H9 (cell line): ENCODE measurements around the gene SLC35D3. TPM values are rescaled to one million over a fixed set of nuclear protein-coding genes. Genes with fewer than 3 reads are reported as not detected.

Source experiments
- DNase-seq: peaks from one replicate; pipeline ENCODE4 v3.0.0-alpha.2; 2017
- H2AFZ ChIP-seq: one replicate; pipeline ENCODE4 v1.6.1; 2013; ENCODE audit warnings: mild to moderate bottlenecking, low read length, control low read depth, moderate library complexity
- H2AK5ac ChIP-seq: 2 replicates; pipeline ENCODE4 v1.6.1; 2013; ENCODE audit warnings: low read length, control low read depth, mixed read lengths; ENCODE audit not compliant: insufficient read length
- H2BK120ac ChIP-seq: one replicate; pipeline ENCODE4 v1.6.1; 2013; ENCODE audit warnings: low read depth, mild to moderate bottlenecking, low read length, control low read depth, inconsistent platforms; ENCODE audit not compliant: poor library complexity, severe bottlenecking
- H2BK12ac ChIP-seq: 2 replicates; pipeline ENCODE4 v1.6.1; 2013; ENCODE audit warnings: low read length, control low read depth, mixed read lengths, low read depth; ENCODE audit not compliant: insufficient read length
- H2BK15ac ChIP-seq: 2 replicates; pipeline ENCODE4 v1.6.1; 2013; ENCODE audit warnings: low read depth, low read length, control low read depth
- H2BK20ac ChIP-seq: one replicate; pipeline ENCODE4 v1.6.1; 2013; ENCODE audit warnings: low read depth, mild to moderate bottlenecking, low read length, control low read depth, inconsistent platforms; ENCODE audit not compliant: poor library complexity, severe bottlenecking
- H2BK5ac ChIP-seq: 2 replicates; pipeline ENCODE4 v1.6.1; 2013; ENCODE audit warnings: low read length, control low read depth, mixed read lengths; ENCODE audit not compliant: insufficient read length
- H3K14ac ChIP-seq: 2 replicates; pipeline ENCODE4 v1.6.1; 2013; ENCODE audit warnings: low read length, control low read depth; ENCODE audit not compliant: insufficient read depth
- H3K18ac ChIP-seq: 2 replicates; pipeline ENCODE4 v1.6.1; 2013; ENCODE audit warnings: low read depth, mild to moderate bottlenecking, mixed read lengths, low read length, control low read depth; ENCODE audit not compliant: insufficient read length
- H3K23ac ChIP-seq: 2 replicates; pipeline ENCODE4 v1.6.1; 2013; ENCODE audit warnings: low read length, control low read depth, mixed read lengths, low read depth; ENCODE audit not compliant: insufficient read length
- H3K23me2 ChIP-seq: 2 replicates; pipeline ENCODE4 v1.6.1; 2013; ENCODE audit warnings: low read depth, mild to moderate bottlenecking, mixed read lengths, low read length, control low read depth; ENCODE audit not compliant: insufficient read length, poor library complexity, severe bottlenecking
- H3K27ac ChIP-seq: 2 replicates; pipeline ENCODE4 v1.5.1; 2013; ENCODE audit warnings: low read length, control low read depth, mixed read lengths, low read depth; ENCODE audit not compliant: insufficient read length
- H3K27me3 ChIP-seq: 2 replicates; pipeline ENCODE4 v1.6.1; 2013; ENCODE audit warnings: low read length, control low read depth, inconsistent platforms; ENCODE audit not compliant: insufficient read depth
- H3K4ac ChIP-seq: 2 replicates; pipeline ENCODE4 v1.6.1; 2013; ENCODE audit warnings: low read depth, mild to moderate bottlenecking, control low read depth, inconsistent platforms, low read length, moderate library complexity
- H3K4me1 ChIP-seq: 2 replicates; pipeline ENCODE4 v1.6.1; 2013; ENCODE audit warnings: low read length, control low read depth, inconsistent platforms; ENCODE audit not compliant: insufficient read depth
- H3K4me2 ChIP-seq: 2 replicates; pipeline ENCODE4 v1.6.1; 2013; ENCODE audit warnings: low read length, control low read depth, mixed read lengths; ENCODE audit not compliant: insufficient read length, insufficient read depth
- H3K56ac ChIP-seq: 2 replicates; pipeline ENCODE4 v1.6.1; 2013; ENCODE audit warnings: low read depth, mild to moderate bottlenecking, mixed read lengths, low read length, control low read depth; ENCODE audit not compliant: insufficient read length
- H3K79me1 ChIP-seq: 2 replicates; pipeline ENCODE4 v1.6.1; 2013; ENCODE audit warnings: low read depth, mild to moderate bottlenecking, moderate library complexity, low read length, control low read depth, inconsistent platforms; ENCODE audit not compliant: insufficient read depth, poor library complexity, severe bottlenecking
- H3K79me2 ChIP-seq: 2 replicates; pipeline ENCODE4 v1.6.1; 2013; ENCODE audit warnings: low read length, control low read depth, inconsistent platforms; ENCODE audit not compliant: insufficient read depth
- H3K9ac ChIP-seq: 2 replicates; pipeline ENCODE4 v1.6.1; 2013; ENCODE audit warnings: low read length, control low read depth, mixed read lengths; ENCODE audit not compliant: insufficient read length; ENCODE audit errors: extremely low read depth
- H3K9me3 ChIP-seq: one replicate; pipeline ENCODE4 v1.6.1; 2013; ENCODE audit warnings: low read depth, low read length, inconsistent platforms; ENCODE audit not compliant: control insufficient read depth
- H3T11ph ChIP-seq: one replicate; pipeline ENCODE4 v1.6.1; 2013; ENCODE audit warnings: mild to moderate bottlenecking, low read length, control low read depth, inconsistent platforms
- H4K20me1 ChIP-seq: one replicate; pipeline ENCODE4 v1.6.1; 2013; ENCODE audit not compliant: control insufficient read depth, insufficient read length, insufficient read depth
- H4K5ac ChIP-seq: 2 replicates; pipeline ENCODE4 v1.6.1; 2013; ENCODE audit warnings: low read depth, mild to moderate bottlenecking, mixed read lengths, low read length, control low read depth; ENCODE audit not compliant: insufficient read length
- H4K8ac ChIP-seq: replicated peaks from 2 replicates; pipeline ENCODE4 v1.6.1; 2013; ENCODE audit warnings: low read length, control low read depth, mixed read lengths, low read depth; ENCODE audit not compliant: insufficient read length
- H4K91ac ChIP-seq: 2 replicates; pipeline ENCODE4 v1.6.1; 2013; ENCODE audit warnings: low read depth, mild to moderate bottlenecking, moderate library complexity, mixed read lengths, low read length, control low read depth; ENCODE audit not compliant: insufficient read length
- H3K27ac Mint-ChIP-seq, 3 experiments: 2 replicates in 2 of 3; 3 replicates in 1 of 3; pipeline ENCODE4 v1.8.0; 2020 to 2021; ENCODE audit warnings: mixed read lengths in 3 of 3, mild to moderate bottlenecking in 1 of 3, moderate library complexity in 1 of 3
- H3K27me3 Mint-ChIP-seq: 2 replicates; pipeline ENCODE4 v1.8.0; 2021; ENCODE audit warnings: low read depth, mild to moderate bottlenecking, moderate library complexity, mixed read lengths
- H3K36me3 Mint-ChIP-seq, 3 experiments: 2 replicates in 2 of 3; 3 replicates in 1 of 3; pipeline ENCODE4 v1.8.0; 2020 to 2021; ENCODE audit warnings: low read depth in 3 of 3, mixed read lengths in 3 of 3; ENCODE audit not compliant: insufficient read depth in 1 of 3
- H3K4me1 Mint-ChIP-seq, 2 experiments: 2 replicates each; pipeline ENCODE4 v1.8.0; 2020; ENCODE audit warnings: mixed read lengths in 2 of 2
- H3K4me3 Mint-ChIP-seq, 2 experiments: 2 replicates in 1 of 2; 3 replicates in 1 of 2; pipeline ENCODE4 v1.8.0; 2020 to 2021; ENCODE audit warnings: mild to moderate bottlenecking in 2 of 2, mixed read lengths in 2 of 2, moderate library complexity in 1 of 2
- H3K9me3 Mint-ChIP-seq, 2 experiments: 2 replicates in 1 of 2; 3 replicates in 1 of 2; pipeline ENCODE4 v1.8.0; 2020; ENCODE audit warnings: mild to moderate bottlenecking in 2 of 2, mixed read lengths in 2 of 2, moderate library complexity in 1 of 2
- CTCF ChIP-seq: fragments of 200-600 bp; sonication (generic); conservative IDR thresholded peaks from 3 replicates; pipeline ENCODE4 v1.8.0; 2021; ENCODE audit warnings: antibody characterized with exemption, mild to moderate bottlenecking
- WGBS: extraction: QIAGEN DNeasy Blood & Tissue Kit; methylation state at CpG from one replicate; pipeline ENCODE4 v1.1.7; 2013; ENCODE audit warnings: missing lambda C conversion rate, low lambda C conversion rate, mixed read lengths; ENCODE audit not compliant: insufficient read length; ENCODE audit errors: extremely low coverage; 5-methylcytosine and 5-hydroxymethylcytosine counted together
- long read RNA-seq: library from polyadenylated mRNA; unstranded; transcript quantifications from one replicate; pipeline ENCODE4 v2.0.0, GENCODE V29; 2020
- total RNA-seq: library from RNA; stranded (reverse); gene quantifications from 2 replicates; pipeline ENCODE4 v1.2.1, GENCODE V29; 2021

SLC35D3 gene
- total RNA-seq: 0.17 and 0.57 TPM in 2 replicates
- long read RNA-seq: 0 reads

GRCh38 chr6:136921936-136922684 is at the start of gene SLC35D3:
Gene SLC35D3 (plus strand): TSS chr6:136922301. CDS start chr6:136922429, 128 bp downstream.
- TF ChIP-seq CTCF: no peak
- Histone ChIP-seq H2BK20ac (no peak within 1 kb of the TSS), H4K8ac (no peak within 1 kb of the TSS), H2AFZ (no peak within 1 kb of the TSS), H2BK15ac (no peak within 1 kb of the TSS), H3K4me1 (peaks cover 2% of the 10 kb centered on the region; the same call in 1 of the 2 replicates), H3K56ac (no peak within 1 kb of the TSS), H3K79me2 (no peaks in the 10 kb centered on the region), H3K27me3 (peaks cover 26% of the 10 kb centered on the region; the same call in 1 of the 2 replicates), H3K79me1 (no peaks in the 10 kb centered on the region), H3K14ac (peak within 1 kb of the TSS; percentile 2; the same call in 1 of the 2 replicates), H2BK12ac (no peak within 1 kb of the TSS), H2AK5ac (no peak within 1 kb of the TSS), H3K23me2 (peaks cover 25% of the 10 kb centered on the region), H3T11ph (no peak within 1 kb of the TSS), H3K23ac (no peak within 1 kb of the TSS), H3K4me2 (peak within 1 kb of the TSS; percentile 55), H3K27ac (no peak within 1 kb of the TSS), H3K18ac (no peak within 1 kb of the TSS), H2BK5ac (no peak within 1 kb of the TSS), H3K9ac (no peak within 1 kb of the TSS), H2BK120ac (no peak within 1 kb of the TSS), H3K4ac (no peak within 1 kb of the TSS), H4K20me1 (no peaks in the 10 kb centered on the region), H4K91ac (no peak within 1 kb of the TSS), H4K5ac (no peak within 1 kb of the TSS), H3K9me3 (no peaks in the 10 kb centered on the region)
- Mint-ChIP-seq H3K4me3 (peak within 1 kb of the TSS; percentile 66 to 85), H3K4me1 (peaks cover 6 to 19% of the 10 kb centered on the region in 2 experiments), H3K9me3 (no peaks in the 10 kb centered on the region; a peak in 1 of 5 replicates), H3K27ac (no peak within 1 kb of the TSS), H3K36me3 (no peaks in the 10 kb centered on the region; a peak in 2 of 7 replicates), H3K27me3 (peaks cover 78% of the 10 kb centered on the region)
- DNase-seq: peak; percentile 56
- no CpG with 5 or more reads among the region's 86 CpGs for WGBS
